Measurements from ENCODE around the gene SPEN. TPM values are rescaled to one million over a fixed set of nuclear protein-coding genes. Genes with fewer than 3 reads are reported as not detected.
A peak's percentile ranks its signal among the peaks of the same experiment; 100 is the strongest.

Gene SPEN
- total and polyA plus RNA-seq, 9 of the 15 experiments (the other 6 are each of a cell fraction or from before 2014, with no cell fraction given), result 5.7 to 87.5 (median 27.2) TPM

DNA sequence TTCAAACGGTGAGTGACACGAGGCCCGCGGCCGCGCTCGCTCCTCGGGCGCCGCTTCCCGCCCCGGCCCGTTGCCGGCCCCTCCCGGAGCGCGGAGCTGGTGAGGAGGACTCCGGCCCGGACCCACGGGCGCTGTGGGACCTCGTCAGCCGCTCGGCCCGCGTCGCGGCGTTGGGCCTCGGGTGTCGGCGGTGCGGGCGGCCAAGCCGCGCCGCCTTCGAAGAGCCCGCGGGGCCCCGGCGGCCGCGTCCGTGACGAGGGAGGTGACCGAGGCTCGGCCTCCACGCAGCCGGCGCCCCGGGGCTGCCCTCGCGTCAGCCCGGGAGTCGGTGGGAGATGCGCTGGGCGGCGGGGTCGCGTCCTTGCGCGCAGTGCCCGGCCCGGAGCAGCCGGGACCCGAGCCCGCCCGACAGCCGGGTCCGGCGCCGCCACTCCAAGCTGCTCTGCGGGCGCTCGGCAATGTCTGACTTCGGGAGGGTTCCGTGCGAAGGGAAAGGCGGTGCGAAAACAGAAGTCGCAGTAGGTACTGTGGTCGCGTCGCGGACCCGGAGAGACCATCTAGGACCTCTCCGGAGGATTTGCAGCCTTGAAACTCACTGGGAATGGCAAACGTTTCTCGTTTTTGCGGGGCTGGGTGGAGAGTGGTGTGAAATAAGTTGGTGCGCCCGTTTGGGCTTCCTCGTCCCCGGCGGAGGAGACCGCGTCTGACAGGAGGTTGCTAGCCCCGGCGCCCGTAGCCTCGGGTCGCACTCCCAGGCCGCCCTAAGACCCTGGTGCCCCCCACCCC lies 829 bp downstream of the SPEN start (continued):
- TF ChIP-seq CREB5 (CRISPR knock-in tag; IDR thresholded peaks at IDR 0.05), result no peak
- no peak for TF ChIP-seq DNMT1 (IDR thresholded peaks at IDR 0.05)
- no peak for TF ChIP-seq ZNF561 (CRISPR knock-in tag; conservative IDR thresholded peaks at IDR 0.05)
- TF ChIP-seq MEIS2 (IDR thresholded peaks at IDR 0.05; ENCODE audit: partially characterized antibody), result no peak
- TF ChIP-seq BCOR (IDR thresholded peaks at IDR 0.05), result no peak
- no peak for TF ChIP-seq CBX5 (IDR thresholded peaks at IDR 0.05; ENCODE audit: borderline replicate concordance, low read depth)
- no peak for TF ChIP-seq ZNF586 (CRISPR knock-in tag; conservative IDR thresholded peaks at IDR 0.05)
- no peak for TF ChIP-seq POLR3A (IDR thresholded peaks at IDR 0.05; ENCODE audit: borderline replicate concordance, extremely low read depth, insufficient read depth, insufficient read length)
- TF ChIP-seq, protein P1, sequence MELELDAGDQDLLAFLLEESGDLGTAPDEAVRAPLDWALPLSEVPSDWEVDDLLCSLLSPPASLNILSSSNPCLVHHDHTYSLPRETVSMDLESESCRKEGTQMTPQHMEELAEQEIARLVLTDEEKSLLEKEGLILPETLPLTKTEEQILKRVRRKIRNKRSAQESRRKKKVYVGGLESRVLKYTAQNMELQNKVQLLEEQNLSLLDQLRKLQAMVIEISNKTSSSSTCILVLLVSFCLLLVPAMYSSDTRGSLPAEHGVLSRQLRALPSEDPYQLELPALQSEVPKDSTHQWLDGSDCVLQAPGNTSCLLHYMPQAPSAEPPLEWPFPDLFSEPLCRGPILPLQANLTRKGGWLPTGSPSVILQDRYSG (tag; conservative IDR thresholded peaks at IDR 0.05; ENCODE audit: low read depth), result no peak
- TF ChIP-seq, protein P2, sequence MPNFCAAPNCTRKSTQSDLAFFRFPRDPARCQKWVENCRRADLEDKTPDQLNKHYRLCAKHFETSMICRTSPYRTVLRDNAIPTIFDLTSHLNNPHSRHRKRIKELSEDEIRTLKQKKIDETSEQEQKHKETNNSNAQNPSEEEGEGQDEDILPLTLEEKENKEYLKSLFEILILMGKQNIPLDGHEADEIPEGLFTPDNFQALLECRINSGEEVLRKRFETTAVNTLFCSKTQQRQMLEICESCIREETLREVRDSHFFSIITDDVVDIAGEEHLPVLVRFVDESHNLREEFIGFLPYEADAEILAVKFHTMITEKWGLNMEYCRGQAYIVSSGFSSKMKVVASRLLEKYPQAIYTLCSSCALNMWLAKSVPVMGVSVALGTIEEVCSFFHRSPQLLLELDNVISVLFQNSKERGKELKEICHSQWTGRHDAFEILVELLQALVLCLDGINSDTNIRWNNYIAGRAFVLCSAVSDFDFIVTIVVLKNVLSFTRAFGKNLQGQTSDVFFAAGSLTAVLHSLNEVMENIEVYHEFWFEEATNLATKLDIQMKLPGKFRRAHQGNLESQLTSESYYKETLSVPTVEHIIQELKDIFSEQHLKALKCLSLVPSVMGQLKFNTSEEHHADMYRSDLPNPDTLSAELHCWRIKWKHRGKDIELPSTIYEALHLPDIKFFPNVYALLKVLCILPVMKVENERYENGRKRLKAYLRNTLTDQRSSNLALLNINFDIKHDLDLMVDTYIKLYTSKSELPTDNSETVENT (CRISPR knock-in tag; IDR thresholded peaks at IDR 0.05), result no peak
- no peak for TF ChIP-seq ZKSCAN3 (CRISPR knock-in tag; IDR thresholded peaks at IDR 0.05)
- TF ChIP-seq CGGBP1 (CRISPR knock-in tag; IDR thresholded peaks at IDR 0.05), result no peak
- TF ChIP-seq GABPA (tag; conservative IDR thresholded peaks at IDR 0.05; ENCODE audit: low read depth), result 0 out of 2 replicates have a peak, but pooled peaks have one; percentile 23
- TF ChIP-seq HEY1 (CRISPR knock-in tag; IDR thresholded peaks at IDR 0.05; ENCODE audit: borderline replicate concordance), result no peak
- TF ChIP-seq SRSF9 (IDR thresholded peaks at IDR 0.05; ENCODE audit: borderline replicate concordance, low read depth, low read length), result no peak
- no peak for TF ChIP-seq NR4A1 (CRISPR knock-in tag; IDR thresholded peaks at IDR 0.05)
- TF ChIP-seq NR4A1 (tag; IDR thresholded peaks at IDR 0.05), result no peak; the same call in 1 of the 2 replicates
- TF ChIP-seq PRMT5 (CRISPR knock-in tag; IDR thresholded peaks at IDR 0.05), result no peak
- no peak for TF ChIP-seq TAL1 (IDR thresholded peaks at IDR 0.05)
- no peak for TF ChIP-seq TAF7 (tag; IDR thresholded peaks at IDR 0.05)
- TF ChIP-seq MYNN (IDR thresholded peaks at IDR 0.05), result no peak
- TF ChIP-seq MYNN (CRISPR knock-in tag; IDR thresholded peaks at IDR 0.05), result no peak
- TF ChIP-seq ZNF395 (CRISPR knock-in tag; IDR thresholded peaks at IDR 0.05), result no peak
- no peak for TF ChIP-seq ZSCAN29 (IDR thresholded peaks at IDR 0.05)
- no peak for TF ChIP-seq NR1H2 (CRISPR knock-in tag; IDR thresholded peaks at IDR 0.05)

Data from K562 (cell line).